SK-N-MC (cell line): ENCODE measurements around the gene ACOXL.

Source experiments
- DNase-seq: peaks from one replicate; pipeline ENCODE4 v3.0.0-alpha.2; 2011; ENCODE audit warnings: low read depth, low spot score
- H3K27ac ChIP-seq: fragments of 200-600 bp; sonication (generic); 2 replicates; pipeline ENCODE4 v1.5.1; 2016; ENCODE audit warnings: mixed run types
- H3K36me3 ChIP-seq: fragments of 200-600 bp; sonication (generic); 2 replicates; pipeline ENCODE4 v1.6.1; 2017; ENCODE audit warnings: antibody characterized with exemption, low read length, mixed read lengths; ENCODE audit not compliant: insufficient read depth
- H3K4me3 ChIP-seq: fragments of 200-600 bp; sonication (generic); 2 replicates; pipeline ENCODE4 v1.5.1; 2016
- H3K9ac ChIP-seq: fragments of 200-600 bp; sonication (generic); 2 replicates; pipeline ENCODE4 v1.8.0; 2017; ENCODE audit warnings: mixed run types, mixed read lengths; ENCODE audit not compliant: insufficient read length
- H3K9me3 ChIP-seq: fragments of 200-600 bp; sonication (generic); 2 replicates; pipeline ENCODE4 v1.6.1; 2017; ENCODE audit warnings: low read depth, mild to moderate bottlenecking, antibody characterized with exemption, low read length, moderate library complexity, mixed read lengths
- EZH2 ChIP-seq: fragments of 200-600 bp; sonication (generic); IDR thresholded peaks from one replicate; pipeline ENCODE4 v1.6.1; 2017; ENCODE audit warnings: antibody characterized with exemption
- FOXP2 ChIP-seq: optimal IDR thresholded peaks from 2 replicates; pipeline ENCODE3; 2011; ENCODE audit warnings: mild to moderate bottlenecking, moderate library complexity; ENCODE audit not compliant: insufficient read depth; ENCODE audit errors: extremely low read length, control extremely low read depth
- POLR2AphosphoS5 ChIP-seq: IDR thresholded peaks from 2 replicates; pipeline ENCODE4 v1.6.1; 2012; ENCODE audit warnings: mild to moderate bottlenecking, low read depth, low read length, borderline replicate concordance

Gene ACOXL

GRCh38 chr2:110832740-110833139 is 100.4 kb downstream of the ACOXL start:
- H3K36me3 ChIP-seq = no peaks in the 10 kb centered on the region
- no peak for DNase-seq
- no peak overlapping the region for H3K4me3 ChIP-seq
- H3K9me3 ChIP-seq = no peaks in the 10 kb centered on the region
- no peak overlapping the region for H3K27ac ChIP-seq
- no peak for TF ChIP-seq EZH2
- TF ChIP-seq FOXP2 = no peak
- no peak for TF ChIP-seq POLR2AphosphoS5
- no peak overlapping the region for H3K9ac ChIP-seq

GRCh38 chr2:110834134-110834827 is 101.9 kb downstream of the ACOXL start:
- Histone ChIP-seq H3K9ac (no peak overlapping the region), H3K27ac (no peak overlapping the region), H3K9me3 (no peaks in the 10 kb centered on the region), H3K36me3 (no peaks in the 10 kb centered on the region), H3K4me3 (no peak overlapping the region)
- DNase-seq = no peak
- TF ChIP-seq EZH2 (no peak), POLR2AphosphoS5 (no peak), FOXP2 (no peak)

GRCh38 chr2:110836671-110837070 is 104.3 kb downstream of the ACOXL start:
- Histone ChIP-seq H3K9me3 (no peaks in the 10 kb centered on the region), H3K9ac (no peak overlapping the region), H3K27ac (no peak overlapping the region), H3K4me3 (no peak overlapping the region), H3K36me3 (no peaks in the 10 kb centered on the region)
- no peak for DNase-seq
- no peak for TF ChIP-seq FOXP2
- TF ChIP-seq POLR2AphosphoS5 = no peak
- TF ChIP-seq EZH2 = no peak

DNA sequence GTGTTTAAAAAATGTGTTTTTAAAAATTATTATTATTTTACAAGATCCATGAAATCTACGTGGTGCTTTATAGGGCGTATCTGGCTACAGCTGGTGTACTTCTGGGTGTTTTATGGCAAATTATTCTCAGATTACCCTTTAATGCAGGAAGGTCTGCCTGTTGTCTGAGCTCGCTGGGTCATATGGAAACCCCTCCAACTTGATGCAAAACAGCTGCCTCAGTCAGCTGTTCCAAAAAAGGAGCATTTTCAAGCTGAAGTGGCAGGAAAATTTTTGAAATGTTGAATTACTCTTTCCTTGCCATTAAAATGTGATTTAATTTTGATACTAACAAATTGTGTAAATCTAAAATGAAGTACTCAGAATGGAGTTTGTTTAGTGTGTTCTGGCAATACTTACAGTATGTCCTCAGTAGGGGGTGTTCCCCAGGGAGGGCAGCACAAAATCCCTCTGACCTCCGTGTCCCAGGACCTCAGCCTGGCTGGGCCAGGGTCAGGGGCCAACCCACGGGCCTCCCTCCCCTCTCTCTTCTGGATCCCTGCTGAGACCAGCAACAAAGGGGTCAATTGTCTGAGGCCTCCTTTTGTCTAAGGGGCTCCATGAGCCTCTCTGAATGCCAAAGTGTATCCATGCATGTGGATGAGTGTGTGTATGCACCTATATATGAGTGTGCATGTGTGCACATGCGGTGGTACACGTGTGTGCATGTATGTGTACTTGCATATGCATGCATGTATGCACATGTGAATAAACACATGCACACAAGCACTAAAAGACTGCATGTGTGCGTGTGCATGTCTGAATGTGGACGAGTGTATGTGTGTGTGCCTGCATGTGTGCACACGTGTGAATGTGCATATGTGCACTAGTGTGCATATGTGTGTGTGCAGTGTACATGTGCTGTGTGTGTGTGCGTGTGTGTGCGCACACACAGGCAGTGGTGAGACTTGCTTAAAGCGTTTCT is 105.4 kb downstream of the ACOXL start:
- Histone ChIP-seq H3K27ac (no peak overlapping the region), H3K9ac (no peak overlapping the region), H3K9me3 (no peaks in the 10 kb centered on the region), H3K36me3 (no peaks in the 10 kb centered on the region), H3K4me3 (no peak overlapping the region)
- no peak for DNase-seq
- TF ChIP-seq EZH2 (no peak), POLR2AphosphoS5 (no peak), FOXP2 (no peak)

DNA sequence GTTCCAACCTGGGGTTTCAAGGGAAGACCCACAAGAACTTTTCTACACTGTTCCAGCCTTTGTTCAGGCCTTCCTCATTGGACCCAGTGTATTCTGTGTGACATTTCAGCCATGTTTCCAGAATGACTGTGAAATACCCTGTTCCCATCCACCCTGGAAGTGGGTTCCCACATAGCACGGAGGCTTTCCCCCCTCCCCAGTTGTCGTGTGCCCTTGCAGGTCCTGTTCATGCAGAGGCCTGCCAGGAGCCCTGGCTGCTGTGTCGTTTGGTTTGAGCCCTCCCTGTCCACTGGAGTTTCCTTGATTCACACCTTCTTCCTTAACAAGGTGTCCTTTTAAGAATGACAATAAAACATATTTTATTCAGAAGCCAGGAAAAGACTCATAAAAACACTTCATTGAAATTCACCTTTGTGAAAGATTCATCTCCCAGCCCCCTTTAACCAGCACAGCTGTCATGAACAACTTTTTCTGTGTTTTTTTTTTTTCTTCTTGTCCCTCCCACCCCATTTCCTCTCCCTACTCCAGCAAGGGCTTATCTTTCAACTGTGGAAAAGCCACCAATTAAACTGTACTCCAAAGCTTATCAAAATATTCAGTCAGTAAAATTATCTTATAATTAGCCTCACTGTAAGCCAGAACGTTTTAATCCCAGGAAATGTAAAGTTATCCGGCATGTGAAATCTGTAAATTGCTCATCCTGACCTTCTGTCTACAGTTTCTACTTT is 106.4 kb downstream of the ACOXL start:
- Histone ChIP-seq H3K36me3 (no peaks in the 10 kb centered on the region), H3K27ac (no peak overlapping the region), H3K4me3 (no peak overlapping the region), H3K9ac (no peak overlapping the region), H3K9me3 (no peaks in the 10 kb centered on the region)
- no peak for DNase-seq
- TF ChIP-seq POLR2AphosphoS5 (no peak), FOXP2 (no peak), EZH2 (no peak)

- Histone ChIP-seq H3K9me3 (no peaks in the 10 kb centered on the region), H3K9ac (no peak overlapping the region), H3K27ac (no peak overlapping the region), H3K36me3 (no peaks in the 10 kb centered on the region), H3K4me3 (no peak overlapping the region)
- no peak for DNase-seq
- no peak for TF ChIP-seq EZH2
Measured at GRCh38 chr2:110840508-110840907, 108.1 kb downstream of the ACOXL start.

- Histone ChIP-seq H3K36me3 (no peaks in the 10 kb centered on the region), H3K27ac (no peak overlapping the region), H3K9me3 (no peaks in the 10 kb centered on the region), H3K4me3 (no peak overlapping the region), H3K9ac (no peak overlapping the region)
- TF ChIP-seq FOXP2 (no peak), EZH2 (no peak), POLR2AphosphoS5 (no peak)
- no peak for DNase-seq
Measured at GRCh38 chr2:110842048-110842447, 109.7 kb downstream of the ACOXL start.

GRCh38 chr2:110843496-110843895 is 111.1 kb downstream of the ACOXL start:
- H3K4me3 ChIP-seq = no peak overlapping the region
- no peaks in the 10 kb centered on the region for H3K36me3 ChIP-seq
- DNase-seq = no peak
- no peak overlapping the region for H3K27ac ChIP-seq
- TF ChIP-seq EZH2 (no peak), POLR2AphosphoS5 (no peak), FOXP2 (no peak)
- no peaks in the 10 kb centered on the region for H3K9me3 ChIP-seq
- no peak overlapping the region for H3K9ac ChIP-seq
